ENCODE measurements around the gene STRA6.

DNA sequence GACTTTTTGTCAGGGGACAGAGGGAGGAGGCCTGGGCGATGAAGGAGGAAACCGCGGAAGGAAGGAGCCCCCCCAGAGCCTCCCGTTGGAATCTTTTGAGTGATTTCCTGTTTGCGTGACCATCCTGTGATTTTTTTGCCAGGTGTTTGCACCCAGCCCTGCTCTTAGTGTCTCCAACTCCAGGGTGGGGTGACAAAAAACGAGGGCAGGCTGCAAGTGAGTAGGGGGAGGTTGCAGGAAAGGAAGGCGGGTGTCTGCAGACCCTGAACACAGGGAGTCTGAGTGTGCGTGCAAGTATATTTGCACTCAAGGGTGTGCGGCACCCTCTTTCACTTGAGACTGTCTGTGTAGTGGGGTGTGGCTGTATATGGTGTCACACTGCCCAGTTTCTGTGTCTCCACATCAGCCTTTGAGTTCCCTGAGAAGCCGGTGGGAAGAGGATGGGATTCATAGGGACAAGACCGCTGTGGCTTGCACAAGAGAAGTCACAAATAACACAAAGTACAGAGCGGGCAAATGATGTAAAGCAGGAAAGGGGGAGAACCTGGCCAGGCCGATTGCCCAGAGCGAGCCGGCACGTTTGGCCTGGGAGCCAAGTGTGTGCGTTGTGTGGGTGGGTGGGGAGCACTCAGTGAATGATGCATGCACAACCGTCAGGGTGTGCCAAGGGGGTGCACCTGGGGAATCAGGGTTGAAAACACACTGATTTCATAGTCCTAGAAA lies 65.6 kb downstream of the STRA6 start:
- TF ChIP-seq, protein P1, sequence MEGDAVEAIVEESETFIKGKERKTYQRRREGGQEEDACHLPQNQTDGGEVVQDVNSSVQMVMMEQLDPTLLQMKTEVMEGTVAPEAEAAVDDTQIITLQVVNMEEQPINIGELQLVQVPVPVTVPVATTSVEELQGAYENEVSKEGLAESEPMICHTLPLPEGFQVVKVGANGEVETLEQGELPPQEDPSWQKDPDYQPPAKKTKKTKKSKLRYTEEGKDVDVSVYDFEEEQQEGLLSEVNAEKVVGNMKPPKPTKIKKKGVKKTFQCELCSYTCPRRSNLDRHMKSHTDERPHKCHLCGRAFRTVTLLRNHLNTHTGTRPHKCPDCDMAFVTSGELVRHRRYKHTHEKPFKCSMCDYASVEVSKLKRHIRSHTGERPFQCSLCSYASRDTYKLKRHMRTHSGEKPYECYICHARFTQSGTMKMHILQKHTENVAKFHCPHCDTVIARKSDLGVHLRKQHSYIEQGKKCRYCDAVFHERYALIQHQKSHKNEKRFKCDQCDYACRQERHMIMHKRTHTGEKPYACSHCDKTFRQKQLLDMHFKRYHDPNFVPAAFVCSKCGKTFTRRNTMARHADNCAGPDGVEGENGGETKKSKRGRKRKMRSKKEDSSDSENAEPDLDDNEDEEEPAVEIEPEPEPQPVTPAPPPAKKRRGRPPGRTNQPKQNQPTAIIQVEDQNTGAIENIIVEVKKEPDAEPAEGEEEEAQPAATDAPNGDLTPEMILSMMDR (IDR thresholded peaks at IDR 0.05): no peak
- no peak for TF ChIP-seq POLR2A (IDR thresholded peaks at IDR 0.05)
- TF ChIP-seq POLR2AphosphoS5 (IDR thresholded peaks at IDR 0.05): no peak
